SJCRH30 (cell line): Measurements from ENCODE around the gene OSGIN1. TPM values are rescaled to one million over a fixed set of nuclear protein-coding genes. Genes with fewer than 3 reads are reported as not detected.

ENCODE experiments used
- DNase-seq, 2 experiments: peaks; one replicate each; pipeline ENCODE4 v3.0.0-alpha.2; 2015 to 2020
- H3K27ac ChIP-seq: fragments of 250-450 bp; sonication (Bioruptor Pico); 2 replicates; pipeline ENCODE4 v1.5.1; 2020; ENCODE audit warnings: mild to moderate bottlenecking, moderate library complexity
- H3K27me3 ChIP-seq: fragments of 250-450 bp; sonication (Bioruptor Pico); 2 replicates; pipeline ENCODE4 v1.5.1; 2020; ENCODE audit warnings: mild to moderate bottlenecking, moderate library complexity
- H3K36me3 ChIP-seq: fragments of 250-450 bp; sonication (Bioruptor Pico); 2 replicates; pipeline ENCODE4 v1.5.1; 2020; ENCODE audit warnings: mild to moderate bottlenecking, moderate library complexity
- H3K4me1 ChIP-seq: fragments of 250-450 bp; sonication (Bioruptor Pico); 2 replicates; pipeline ENCODE4 v1.5.1; 2020; ENCODE audit warnings: mild to moderate bottlenecking, moderate library complexity
- H3K4me3 ChIP-seq: fragments of 250-450 bp; sonication (Bioruptor Pico); 2 replicates; pipeline ENCODE4 v1.5.1; 2020; ENCODE audit warnings: mild to moderate bottlenecking, moderate library complexity
- H3K9me3 ChIP-seq: fragments of 250-450 bp; sonication (Bioruptor Pico); replicated peaks from 2 replicates; pipeline ENCODE4 v1.5.1; 2020; ENCODE audit warnings: mild to moderate bottlenecking, moderate library complexity
- total RNA-seq: library from RNA; depleted of rRNA; stranded (reverse); fragments of >200 nt; shearing (Covaris generic); gene quantifications from 2 replicates; pipeline ENCODE4 v1.2.3, GENCODE V29; 2014

Gene OSGIN1
- total RNA-seq, 1 experiment from 2014 or later: 1.7 TPM

GRCh38 chr16:83977056-83977815 is 24.2 kb downstream of the OSGIN1 start:
- H3K27me3 ChIP-seq: no peaks in the 10 kb centered on the region
- H3K4me3 ChIP-seq: no peak overlapping the region
- no peaks in the 10 kb centered on the region for H3K9me3 ChIP-seq
- H3K36me3 ChIP-seq: no peaks in the 10 kb centered on the region
- H3K27ac ChIP-seq: no peak overlapping the region
- no peaks in the 10 kb centered on the region for H3K4me1 ChIP-seq
- no peak for DNase-seq

- Histone ChIP-seq H3K36me3 (no peaks in the 10 kb centered on the region), H3K27ac (no peak overlapping the region), H3K4me1 (no peaks in the 10 kb centered on the region), H3K9me3 (no peaks in the 10 kb centered on the region), H3K4me3 (no peak overlapping the region), H3K27me3 (no peaks in the 10 kb centered on the region)
- DNase-seq: no peak
Measured at GRCh38 chr16:83978401-83978904, 25.4 kb downstream of the OSGIN1 start.

GRCh38 chr16:83979441-83979840 is 26.4 kb downstream of the OSGIN1 start:
- Histone ChIP-seq H3K4me3 (no peak overlapping the region), H3K4me1 (no peaks in the 10 kb centered on the region), H3K9me3 (no peaks in the 10 kb centered on the region), H3K27me3 (no peaks in the 10 kb centered on the region), H3K27ac (no peak overlapping the region), H3K36me3 (no peaks in the 10 kb centered on the region)
- DNase-seq: no peak

- H3K36me3 ChIP-seq: no peaks in the 10 kb centered on the region
- DNase-seq: no peak
- no peak overlapping the region for H3K4me3 ChIP-seq
- H3K4me1 ChIP-seq: no peaks in the 10 kb centered on the region
- H3K27me3 ChIP-seq: no peaks in the 10 kb centered on the region
- no peak overlapping the region for H3K27ac ChIP-seq
- no peaks in the 10 kb centered on the region for H3K9me3 ChIP-seq
Measured at GRCh38 chr16:83980794-83981193, 27.8 kb downstream of the OSGIN1 start.

- no peak for DNase-seq
- H3K4me1 ChIP-seq: no peaks in the 10 kb centered on the region
- no peaks in the 10 kb centered on the region for H3K9me3 ChIP-seq
- no peaks in the 10 kb centered on the region for H3K27me3 ChIP-seq
- H3K4me3 ChIP-seq: no peak overlapping the region
- no peaks in the 10 kb centered on the region for H3K36me3 ChIP-seq
- H3K27ac ChIP-seq: no peak overlapping the region
Measured at GRCh38 chr16:83981799-83982198, 28.8 kb downstream of the OSGIN1 start.

- H3K4me1 ChIP-seq: no peaks in the 10 kb centered on the region
- H3K4me3 ChIP-seq: no peak overlapping the region
- no peaks in the 10 kb centered on the region for H3K36me3 ChIP-seq
- DNase-seq: no peak
- no peaks in the 10 kb centered on the region for H3K9me3 ChIP-seq
- no peak overlapping the region for H3K27ac ChIP-seq
- H3K27me3 ChIP-seq: no peaks in the 10 kb centered on the region
Measured at GRCh38 chr16:83983491-83983890, 30.5 kb downstream of the OSGIN1 start.

GRCh38 chr16:83989300-83989699 is 36.3 kb downstream of the OSGIN1 start:
- no peak for DNase-seq
- Histone ChIP-seq H3K4me3 (no peak overlapping the region), H3K9me3 (no peaks in the 10 kb centered on the region), H3K27me3 (no peaks in the 10 kb centered on the region), H3K27ac (no peak overlapping the region), H3K4me1 (no peaks in the 10 kb centered on the region), H3K36me3 (no peaks in the 10 kb centered on the region)

- Histone ChIP-seq H3K4me3 (no peak overlapping the region), H3K36me3 (no peaks in the 10 kb centered on the region), H3K9me3 (no peaks in the 10 kb centered on the region), H3K4me1 (no peaks in the 10 kb centered on the region), H3K27me3 (no peaks in the 10 kb centered on the region), H3K27ac (no peak overlapping the region)
- no peak for DNase-seq
Measured at GRCh38 chr16:83990492-83990891, 37.5 kb downstream of the OSGIN1 start.

GRCh38 chr16:83992624-83993023 is 39.6 kb downstream of the OSGIN1 start:
- Histone ChIP-seq H3K27me3 (no peaks in the 10 kb centered on the region), H3K36me3 (no peaks in the 10 kb centered on the region), H3K9me3 (no peaks in the 10 kb centered on the region), H3K27ac (no peak overlapping the region), H3K4me3 (no peak overlapping the region), H3K4me1 (no peaks in the 10 kb centered on the region)
- no peak for DNase-seq

GRCh38 chr16:83994087-83994486 is 41.0 kb downstream of the OSGIN1 start:
- DNase-seq: no peak
- Histone ChIP-seq H3K4me1 (no peaks in the 10 kb centered on the region), H3K4me3 (no peak overlapping the region), H3K36me3 (no peaks in the 10 kb centered on the region), H3K27me3 (no peaks in the 10 kb centered on the region), H3K27ac (no peak overlapping the region), H3K9me3 (no peaks in the 10 kb centered on the region)

GRCh38 chr16:83994703-83995102 is 41.7 kb downstream of the OSGIN1 start:
- H3K4me1 ChIP-seq: no peaks in the 10 kb centered on the region
- H3K36me3 ChIP-seq: no peaks in the 10 kb centered on the region
- H3K4me3 ChIP-seq: no peak overlapping the region
- H3K9me3 ChIP-seq: no peaks in the 10 kb centered on the region
- no peaks in the 10 kb centered on the region for H3K27me3 ChIP-seq
- H3K27ac ChIP-seq: no peak overlapping the region
- DNase-seq: no peak

GRCh38 chr16:83995754-83996153 is 42.7 kb downstream of the OSGIN1 start:
- Histone ChIP-seq H3K27me3 (no peaks in the 10 kb centered on the region), H3K36me3 (no peaks in the 10 kb centered on the region), H3K4me1 (no peaks in the 10 kb centered on the region), H3K4me3 (no peak overlapping the region), H3K9me3 (no peaks in the 10 kb centered on the region), H3K27ac (no peak overlapping the region)
- peak; percentile 22 to 27 for DNase-seq

- Histone ChIP-seq H3K27ac (no peak overlapping the region), H3K4me3 (no peak overlapping the region), H3K4me1 (no peaks in the 10 kb centered on the region), H3K36me3 (no peaks in the 10 kb centered on the region), H3K9me3 (no peaks in the 10 kb centered on the region), H3K27me3 (no peaks in the 10 kb centered on the region)
- DNase-seq: no peak
Measured at GRCh38 chr16:83996481-83997252, 43.6 kb downstream of the OSGIN1 start.

GRCh38 chr16:83998091-83998490 is 45.1 kb downstream of the OSGIN1 start:
- no peak for DNase-seq
- Histone ChIP-seq H3K27me3 (no peaks in the 10 kb centered on the region), H3K4me3 (no peak overlapping the region), H3K9me3 (no peaks in the 10 kb centered on the region), H3K27ac (no peak overlapping the region), H3K36me3 (no peaks in the 10 kb centered on the region), H3K4me1 (no peaks in the 10 kb centered on the region)

- no peaks in the 10 kb centered on the region for H3K4me1 ChIP-seq
- no peaks in the 10 kb centered on the region for H3K27me3 ChIP-seq
- H3K27ac ChIP-seq: no peak overlapping the region
- H3K4me3 ChIP-seq: no peak overlapping the region
- no peaks in the 10 kb centered on the region for H3K36me3 ChIP-seq
- H3K9me3 ChIP-seq: no peaks in the 10 kb centered on the region
- DNase-seq: no peak
Measured at GRCh38 chr16:84000989-84001642, 48.1 kb downstream of the OSGIN1 start.
